IgD-negative memory B cell (primary cell): Measurements from ENCODE around the gene EXOC3. TPM values are rescaled to one million over a fixed set of nuclear protein-coding genes. Genes with fewer than 3 reads are reported as not detected.
A peak's percentile ranks its signal among the peaks of the same experiment; 100 is the strongest.
"Not testable (repeated sequence)": the region's sequence is repeated elsewhere in the genome, so short reads cannot be mapped to it uniquely, and the experiment has no call there.

Source experiments
- H3K27ac Mint-ChIP-seq, 3 donors: one replicate each; pipeline ENCODE4 v1.8.0; 2020 to 2022; ENCODE audit warnings: mild to moderate bottlenecking in 3 of 3, mixed read lengths in 3 of 3, moderate library complexity in 1 of 3
- H3K27me3 Mint-ChIP-seq: one replicate; pipeline ENCODE4 v1.8.0; 2021; ENCODE audit warnings: mixed read lengths
- H3K36me3 Mint-ChIP-seq: one replicate; pipeline ENCODE4 v1.8.0; 2020; ENCODE audit warnings: mild to moderate bottlenecking, mixed read lengths
- H3K4me1 Mint-ChIP-seq, 3 donors: one replicate each; pipeline ENCODE4 v1.8.0; 2020 to 2022; ENCODE audit warnings: mixed read lengths in 3 of 3, mild to moderate bottlenecking in 1 of 3
- H3K4me3 Mint-ChIP-seq, 4 donors: one replicate each; pipeline ENCODE4 v1.8.0; 2020 to 2022; ENCODE audit warnings: mild to moderate bottlenecking in 4 of 4, mixed read lengths in 4 of 4, moderate library complexity in 3 of 4
- H3K9me3 Mint-ChIP-seq, 3 donors: one replicate each; pipeline ENCODE4 v1.8.0; 2020 to 2021; ENCODE audit warnings: mixed read lengths in 3 of 3, mild to moderate bottlenecking in 1 of 3
- polyA plus RNA-seq: library from polyadenylated mRNA; unstranded; fragments of 300-500 nt; fragmentation: Illumina TruSeq; gene quantifications from one replicate; pipeline ENCODE4 v1.2.3, GENCODE V29; 2021

Gene EXOC3
- polyA plus RNA-seq, 1 donor from 2014 or later = 25.8 TPM

DNA sequence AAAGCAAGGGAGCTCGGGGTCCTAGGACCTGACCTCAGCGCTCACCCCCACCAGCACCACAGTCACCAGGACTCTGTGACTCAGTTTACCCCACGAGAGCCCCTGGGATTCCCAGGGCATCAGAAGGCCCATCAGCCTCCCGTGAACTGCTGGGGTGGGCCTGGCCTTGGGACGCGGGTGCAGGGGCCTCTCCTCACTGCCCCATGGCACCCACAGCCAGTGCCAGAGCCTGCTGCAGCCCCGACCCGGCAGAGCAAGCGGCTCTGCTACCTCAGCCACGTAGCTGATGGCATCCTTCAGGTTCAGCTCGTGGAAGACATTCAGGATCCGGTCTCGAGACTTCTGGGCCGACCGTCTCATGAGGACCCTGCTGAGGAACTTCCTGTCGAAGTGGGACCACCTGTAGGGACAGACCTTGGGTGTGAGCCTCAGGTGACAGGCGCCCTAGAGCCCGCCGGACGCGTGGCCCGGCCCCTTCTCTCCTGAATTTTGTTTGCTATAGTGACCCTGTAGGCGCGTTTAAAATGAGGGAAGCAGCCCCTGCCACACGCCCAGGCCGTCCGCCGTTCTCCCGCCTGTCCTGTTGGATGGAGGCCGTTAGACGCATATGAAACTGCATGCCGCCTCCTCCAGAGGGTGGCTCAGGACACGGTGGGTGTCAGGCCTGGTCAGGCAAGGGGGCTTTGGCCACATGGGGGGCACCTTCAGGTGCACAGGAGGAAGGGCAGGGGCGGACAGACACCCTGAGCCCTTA lies 36.8 kb downstream of the EXOC3 start:
- no peaks in the 10 kb centered on the region for H3K9me3 Mint-ChIP-seq
- no peaks in the 10 kb centered on the region for H3K36me3 Mint-ChIP-seq
- no peak overlapping the region for H3K27ac Mint-ChIP-seq

GRCh38 chr5:481347-481746 lies 38.4 kb downstream of the EXOC3 start:
- Mint-ChIP-seq H3K9me3 (no peaks in the 10 kb centered on the region), H3K27ac (no peak overlapping the region), H3K4me3 (no peak overlapping the region), H3K4me1 (peaks cover 0 to 2% (median 0%) of the 10 kb centered on the region in 3 donors), H3K27me3 (peaks cover 17% of the 10 kb centered on the region), H3K36me3 (no peaks in the 10 kb centered on the region)

More for the DNA sequence above, 36.8 kb downstream of the EXOC3 start:
- Mint-ChIP-seq H3K4me3 (no peak overlapping the region), H3K4me1 (no peaks in the 10 kb centered on the region), H3K27me3 (peaks cover 13% of the 10 kb centered on the region)

DNA sequence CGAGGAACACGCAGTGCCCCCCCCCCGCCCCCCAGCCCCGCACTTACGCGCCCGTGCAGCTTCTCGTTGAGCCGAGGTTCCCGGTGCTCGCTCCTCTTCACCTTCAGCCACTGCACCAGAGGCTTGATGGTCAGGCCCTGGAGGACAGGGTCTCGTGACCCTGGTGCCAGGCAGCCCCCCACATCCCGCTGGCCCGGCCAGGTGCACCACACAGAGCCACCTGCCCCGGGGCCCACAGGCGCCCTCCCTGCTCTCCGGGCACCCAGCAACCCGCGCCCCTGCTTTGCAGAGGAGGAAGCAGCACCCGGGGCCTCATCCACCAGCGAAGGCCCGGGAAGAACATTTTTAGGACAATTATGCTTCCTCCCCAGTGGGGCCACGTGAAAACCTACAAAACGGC lies 39.0 kb downstream of the EXOC3 start:
- peaks cover 0 to 2% (median 0%) of the 10 kb centered on the region in 3 donors for H3K4me1 Mint-ChIP-seq
- H3K27me3 Mint-ChIP-seq = peaks cover 16% of the 10 kb centered on the region
- no peaks in the 10 kb centered on the region for H3K36me3 Mint-ChIP-seq
- no peak overlapping the region for H3K4me3 Mint-ChIP-seq
- no peaks in the 10 kb centered on the region for H3K9me3 Mint-ChIP-seq
- no peak overlapping the region for H3K27ac Mint-ChIP-seq

DNA sequence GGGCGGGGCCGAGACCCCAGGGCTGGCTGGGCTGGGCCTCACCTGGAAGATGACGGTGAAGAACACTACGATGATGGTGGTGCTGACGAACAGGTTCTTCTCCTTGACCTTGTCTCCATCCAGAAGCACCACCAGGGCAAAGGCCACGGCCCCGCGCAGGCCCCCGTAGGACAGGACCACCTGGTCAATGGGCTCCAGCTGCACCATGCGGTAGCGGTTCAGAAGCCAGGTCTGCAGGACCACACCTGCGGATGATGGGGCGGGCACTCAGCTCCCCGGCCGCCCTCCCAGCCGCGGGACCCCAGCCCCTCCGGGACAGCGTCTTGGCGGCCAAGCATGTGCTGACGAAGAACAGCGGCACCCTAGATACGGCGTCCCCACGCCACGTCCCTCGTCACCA lies 39.5 kb downstream of the EXOC3 start:
- Mint-ChIP-seq H3K27me3 (peaks cover 11% of the 10 kb centered on the region), H3K36me3 (no peaks in the 10 kb centered on the region), H3K9me3 (no peaks in the 10 kb centered on the region), H3K4me3 (no peak overlapping the region), H3K27ac (no peak overlapping the region), H3K4me1 (peaks cover 0 to 2% (median 0%) of the 10 kb centered on the region in 3 donors)

DNA sequence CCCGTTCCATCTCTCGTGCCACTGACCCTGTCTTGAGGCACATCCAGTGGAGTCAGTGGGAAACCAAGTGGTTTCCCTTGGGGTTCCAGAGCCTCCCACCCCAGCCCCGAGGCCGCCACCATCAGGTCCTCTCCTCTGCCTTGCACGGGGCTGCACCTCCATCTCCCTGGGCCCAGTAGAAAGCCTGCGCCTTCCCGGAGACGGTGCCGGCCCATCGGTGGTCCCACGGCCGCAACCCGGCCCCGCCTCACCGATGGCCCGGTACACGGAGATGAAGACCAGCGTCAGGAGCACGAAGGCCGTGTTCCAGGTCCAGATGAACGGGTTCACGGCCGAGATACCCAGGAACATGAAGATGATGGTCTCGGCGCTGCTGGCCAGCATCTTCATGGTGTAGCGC lies 40.0 kb downstream of the EXOC3 start:
- peaks cover 8% of the 10 kb centered on the region for H3K27me3 Mint-ChIP-seq
- H3K27ac Mint-ChIP-seq = no peak overlapping the region
- peaks cover 0 to 2% (median 0%) of the 10 kb centered on the region in 3 donors for H3K4me1 Mint-ChIP-seq
- H3K36me3 Mint-ChIP-seq = no peaks in the 10 kb centered on the region
- H3K4me3 Mint-ChIP-seq = no peak overlapping the region
- no peaks in the 10 kb centered on the region for H3K9me3 Mint-ChIP-seq

DNA sequence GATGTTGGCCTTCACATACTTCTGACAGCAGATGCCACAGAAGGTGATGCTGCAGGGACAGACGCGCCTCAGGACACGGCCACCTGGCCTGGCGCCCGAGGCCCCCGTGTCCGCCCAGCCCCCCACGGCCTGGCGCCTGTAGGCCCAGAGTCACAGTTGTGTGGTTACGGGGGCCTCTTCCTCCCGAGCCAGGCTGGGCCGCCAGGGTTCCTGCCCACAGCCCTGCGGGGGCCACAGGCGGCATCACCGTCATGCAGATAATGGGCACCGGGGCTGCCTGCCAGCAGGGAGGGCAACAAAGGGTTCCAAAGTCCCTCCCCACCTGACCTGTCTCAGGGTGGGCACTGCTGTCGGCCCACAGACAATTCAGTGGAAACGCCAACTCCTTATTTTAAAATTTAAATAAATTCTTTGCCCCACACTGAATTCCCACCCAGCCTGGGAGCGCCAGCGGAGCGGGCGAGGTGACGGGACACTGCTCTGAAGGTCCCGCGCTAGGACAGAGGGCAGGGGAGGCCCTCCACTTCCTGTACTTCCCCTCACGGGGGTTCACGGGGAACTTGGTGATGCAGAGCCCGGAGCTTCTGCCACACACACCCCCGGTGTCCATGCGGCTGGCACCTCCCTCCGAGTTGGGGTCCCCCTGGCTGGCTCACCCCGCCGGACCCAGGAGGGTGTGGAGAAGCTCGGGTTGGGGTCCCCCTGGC lies 40.6 kb downstream of the EXOC3 start:
- H3K4me3 Mint-ChIP-seq = no peak overlapping the region
- no peaks in the 10 kb centered on the region for H3K36me3 Mint-ChIP-seq
- peaks cover 0 to 2% (median 0%) of the 10 kb centered on the region in 3 donors for H3K4me1 Mint-ChIP-seq
- no peaks in the 10 kb centered on the region for H3K9me3 Mint-ChIP-seq
- H3K27me3 Mint-ChIP-seq = peaks cover 8% of the 10 kb centered on the region
- H3K27ac Mint-ChIP-seq = no peak overlapping the region

- H3K27ac Mint-ChIP-seq = no peak overlapping the region
- H3K4me1 Mint-ChIP-seq = peaks cover 0 to 2% (median 0%) of the 10 kb centered on the region in 3 donors
- no peak overlapping the region for H3K4me3 Mint-ChIP-seq
- no peaks in the 10 kb centered on the region for H3K36me3 Mint-ChIP-seq
- no peaks in the 10 kb centered on the region for H3K9me3 Mint-ChIP-seq
- H3K27me3 Mint-ChIP-seq = peaks cover 10% of the 10 kb centered on the region
Observed at GRCh38 chr5:484556-484955, 41.6 kb downstream of the EXOC3 start.

- Mint-ChIP-seq H3K27me3 (peaks cover 15% of the 10 kb centered on the region), H3K4me3 (peak overlapping the region in 2 of 4 donors; percentile 45 to 63), H3K4me1 (peaks cover 0 to 2% (median 0%) of the 10 kb centered on the region in 3 donors), H3K9me3 (no peaks in the 10 kb centered on the region), H3K27ac (no peak overlapping the region), H3K36me3 (no peaks in the 10 kb centered on the region)
Observed at GRCh38 chr5:485113-485945, 42.4 kb downstream of the EXOC3 start.

DNA sequence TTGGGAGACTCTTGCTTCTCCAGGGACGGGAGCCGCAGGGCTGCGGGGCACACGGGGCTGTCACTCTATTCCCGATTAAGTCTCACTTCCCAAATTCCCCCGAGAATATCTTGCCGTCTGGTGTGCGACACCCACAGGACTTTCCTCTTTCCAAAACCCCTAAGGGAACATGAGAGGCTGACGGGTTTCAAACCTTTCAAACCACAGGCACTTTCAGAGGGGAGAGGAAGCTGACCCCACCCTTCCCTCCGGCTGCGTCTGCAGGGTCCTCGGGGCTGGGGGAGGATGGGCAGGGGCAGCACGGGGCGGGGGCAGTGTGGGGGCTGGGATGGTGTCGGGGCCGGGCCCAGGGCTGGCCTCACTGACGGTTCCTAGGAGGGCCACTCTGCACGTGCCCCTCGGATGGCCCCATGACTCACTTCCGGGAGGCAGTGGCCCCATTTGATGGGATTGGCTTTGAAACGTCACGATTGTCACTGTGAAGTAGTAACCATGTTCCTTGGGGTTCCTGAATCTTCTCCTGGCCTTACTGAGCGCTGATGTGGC lies 43.0 kb downstream of the EXOC3 start:
- Mint-ChIP-seq H3K27me3 (peaks cover 15% of the 10 kb centered on the region), H3K27ac (peak overlapping the region in 1 of 3 donors; percentile 78), H3K4me1 (peaks cover 0 to 2% (median 0%) of the 10 kb centered on the region in 3 donors), H3K9me3 (no peaks in the 10 kb centered on the region), H3K4me3 (no peak overlapping the region), H3K36me3 (no peaks in the 10 kb centered on the region)

- H3K4me3 Mint-ChIP-seq, H3K36me3 Mint-ChIP-seq, H3K4me1 Mint-ChIP-seq, H3K9me3 Mint-ChIP-seq: not testable (repeated sequence)
- Mint-ChIP-seq H3K27me3 (peaks cover 15% of the 10 kb centered on the region), H3K27ac (peak overlapping the region in 1 of 3 donors; percentile 78)
Observed at GRCh38 chr5:486597-486996, 43.6 kb downstream of the EXOC3 start.

DNA sequence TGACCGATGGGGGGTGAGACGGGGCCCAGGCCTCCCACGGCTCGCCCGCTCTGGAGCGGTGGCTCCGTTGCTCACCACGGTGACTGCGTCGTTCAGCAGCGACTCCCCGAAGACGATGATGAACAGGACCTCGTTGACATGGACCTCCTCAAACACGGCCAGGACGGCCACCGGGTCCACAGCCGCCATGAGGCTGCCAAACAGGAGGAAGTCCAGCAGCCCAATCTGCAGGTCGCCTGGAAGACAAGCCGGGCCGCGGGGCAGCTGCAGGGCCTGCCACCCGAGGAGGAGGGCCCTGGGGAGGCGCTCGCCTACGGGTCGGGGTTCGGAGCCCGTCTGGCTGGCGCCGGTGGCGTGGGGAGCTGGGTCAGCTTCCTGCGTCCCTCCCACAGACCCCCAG lies 45.3 kb downstream of the EXOC3 start:
- H3K36me3 Mint-ChIP-seq = no peaks in the 10 kb centered on the region
- H3K9me3 Mint-ChIP-seq = no peaks in the 10 kb centered on the region
- no peak overlapping the region for H3K27ac Mint-ChIP-seq
- H3K4me1 Mint-ChIP-seq = peaks cover 0 to 2% (median 0%) of the 10 kb centered on the region in 3 donors
- H3K27me3 Mint-ChIP-seq = peaks cover 17% of the 10 kb centered on the region
- H3K4me3 Mint-ChIP-seq = no peak overlapping the region

DNA sequence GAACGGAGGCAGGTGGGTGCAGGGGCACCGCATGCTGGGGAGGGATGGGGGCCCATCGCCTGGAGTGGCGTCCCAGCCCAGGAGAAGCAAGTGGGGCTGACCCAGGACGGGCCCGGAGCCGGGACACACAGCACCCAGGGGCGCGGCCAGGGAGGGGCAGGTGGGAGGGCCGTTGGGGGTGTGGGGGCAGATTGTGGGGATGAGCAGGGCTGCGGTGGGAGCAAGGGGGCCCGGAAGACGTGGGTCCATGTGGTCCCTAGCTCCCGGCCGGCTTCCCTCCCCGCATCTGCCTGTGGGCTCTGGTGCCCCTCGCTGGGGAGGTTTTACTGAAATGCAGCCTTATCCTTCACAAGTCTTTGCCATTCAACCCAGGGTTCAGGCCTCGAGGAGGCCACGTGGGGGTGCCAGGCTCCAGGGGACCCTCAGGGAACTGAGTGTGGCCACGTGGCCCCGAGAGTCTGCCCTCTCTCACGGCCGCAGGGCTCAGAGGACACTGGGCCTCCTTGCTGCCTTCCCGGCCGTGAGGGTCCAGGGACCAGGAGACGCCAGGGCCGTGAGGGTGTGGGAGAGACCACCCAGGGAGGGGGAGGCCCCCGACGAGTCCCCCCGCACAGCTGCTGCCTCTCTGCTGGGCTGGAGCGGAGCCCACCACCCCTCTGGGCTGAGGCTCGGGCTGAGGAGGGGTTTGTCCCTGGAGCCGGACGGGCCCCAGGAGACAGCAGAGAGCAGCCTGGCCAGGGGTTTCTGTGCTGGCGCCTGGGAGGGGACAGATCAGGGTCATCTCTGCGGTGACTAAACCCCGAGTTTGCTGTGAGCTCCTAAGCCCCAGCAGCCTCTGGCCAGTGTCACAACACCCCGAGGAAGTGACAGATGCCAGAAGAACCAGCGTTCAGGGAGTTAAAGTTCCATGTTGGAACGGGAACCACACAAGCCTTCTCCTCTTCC lies 46.0 kb downstream of the EXOC3 start:
- H3K4me1 Mint-ChIP-seq = peaks cover 0 to 2% (median 0%) of the 10 kb centered on the region in 3 donors
- H3K27me3 Mint-ChIP-seq = peaks cover 18% of the 10 kb centered on the region
- H3K36me3 Mint-ChIP-seq = no peaks in the 10 kb centered on the region
- no peak overlapping the region for H3K4me3 Mint-ChIP-seq
- H3K27ac Mint-ChIP-seq = no peak overlapping the region
- no peaks in the 10 kb centered on the region for H3K9me3 Mint-ChIP-seq

DNA sequence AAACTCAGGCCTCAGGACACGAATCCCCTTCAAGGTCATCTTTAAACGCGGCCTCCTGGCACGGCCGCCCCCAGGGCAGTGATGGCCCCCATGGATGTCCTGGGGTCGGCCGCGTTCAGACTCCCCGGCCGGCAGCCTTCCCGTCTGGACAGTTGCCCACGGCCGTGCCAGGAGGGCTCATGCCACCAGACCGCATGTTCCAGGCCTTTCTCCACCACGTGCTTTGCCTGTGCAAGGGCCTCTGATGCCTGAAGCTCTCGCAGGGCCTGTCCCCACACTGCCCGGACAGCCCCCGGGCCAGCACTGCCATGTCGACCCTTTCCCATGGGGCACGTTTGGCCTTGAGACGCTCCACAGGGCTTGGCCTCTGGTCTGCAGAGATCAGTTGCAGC lies 46.7 kb downstream of the EXOC3 start:
- Mint-ChIP-seq H3K36me3 (no peaks in the 10 kb centered on the region), H3K4me1 (peaks cover 0 to 2% (median 0%) of the 10 kb centered on the region in 3 donors), H3K27me3 (peaks cover 18% of the 10 kb centered on the region), H3K27ac (no peak overlapping the region), H3K4me3 (no peak overlapping the region), H3K9me3 (no peaks in the 10 kb centered on the region)
